Lower lobe of right lung (tissue), 2 donors: Measurements from ENCODE around the gene BYSL. TPM values are rescaled to one million over a fixed set of nuclear protein-coding genes. Genes with fewer than 3 reads are reported as not detected.
A peak's percentile ranks its signal among the peaks of the same experiment; 100 is the strongest.

ENCODE experiments used
- ATAC-seq, 2 donors: fragments of 200-7000 bp; cut with Tn5 transposase; one replicate each; pipeline ENCODE4 v1.9.1; 2020 to 2022; ENCODE audit warnings: mild to moderate bottlenecking in 2 of 2, moderate library complexity in 2 of 2
- DNase-seq: peaks from one replicate; pipeline ENCODE4 v3.0.0-alpha.2; 2020
- H3K27ac ChIP-seq: fragments of 200-600 bp; one replicate; pipeline ENCODE4 v1.8.0; 2022
- H3K27me3 ChIP-seq: fragments of 200-600 bp; one replicate; pipeline ENCODE4 v1.8.0; 2022; ENCODE audit warnings: low read depth
- H3K36me3 ChIP-seq: fragments of 200-600 bp; one replicate; pipeline ENCODE4 v1.8.0; 2022; ENCODE audit warnings: mild to moderate bottlenecking
- H3K4me1 ChIP-seq: fragments of 200-600 bp; one replicate; pipeline ENCODE4 v1.8.0; 2022
- H3K4me3 ChIP-seq: fragments of 200-600 bp; one replicate; pipeline ENCODE4 v1.8.0; 2022; ENCODE audit warnings: mild to moderate bottlenecking
- H3K9me3 ChIP-seq: fragments of 200-600 bp; one replicate; pipeline ENCODE4 v1.8.0; 2022
- CTCF ChIP-seq: fragments of 200-600 bp; IDR thresholded peaks from one replicate; pipeline ENCODE4 v1.8.0; 2022; ENCODE audit warnings: antibody characterized with exemption, mild to moderate bottlenecking
- intact Hi-C: fragments of 100-400 bp; cut with DNase I; formaldehyde crosslinking; loops from one replicate; pipeline ENCODE4 v1.11.0; 2022
- total RNA-seq: library from RNA; stranded (reverse); fragmentation: NEBNext Ultra II Directional; extraction: Animal tissue kit (Norgen Biotek cat#: 25700); gene quantifications from one replicate; pipeline ENCODE4 v1.2.1, GENCODE V29; 2021
- donor health status: DM: no; HTN: yes; CAD: no; lungs with severe emphysema.

BYSL gene
- total RNA-seq, 1 donor from 2014 or later = 8.9 TPM

- Histone ChIP-seq H3K27ac (no peak overlapping the region), H3K4me1 (peaks cover 20% of the 10 kb centered on the region), H3K36me3 (no peaks in the 10 kb centered on the region), H3K4me3 (no peak overlapping the region), H3K27me3 (no peaks in the 10 kb centered on the region), H3K9me3 (no peaks in the 10 kb centered on the region)
- intact Hi-C loops = no loop called here
- ATAC-seq = no peak
- DNase-seq = no peak
- no peak for TF ChIP-seq CTCF
These were observed 28.3 kb upstream of the BYSL start for GRCh38 chr6:41892921-41893564.

GRCh38 chr6:41894366-41895299 lies 26.7 kb upstream of the BYSL start:
- DNase-seq = no peak
- Histone ChIP-seq H3K27me3 (no peaks in the 10 kb centered on the region), H3K9me3 (no peaks in the 10 kb centered on the region), H3K4me3 (peak overlapping the region; percentile 75), H3K36me3 (no peaks in the 10 kb centered on the region), H3K27ac (peak overlapping the region; percentile 80), H3K4me1 (peaks cover 20% of the 10 kb centered on the region)
- intact Hi-C loops = no loop called here
- no peak for TF ChIP-seq CTCF
- peak; percentile 62 to 70 for ATAC-seq

GRCh38 chr6:41895300-41896233 lies 25.7 kb upstream of the BYSL start, which contains the start of gene USP49:
Gene USP49 (minus strand): TSS chr6:41895375. CDS start chr6:41806983, 88,392 bp downstream.
- peak; percentile 99 for ATAC-seq
- intact Hi-C loops = no loop called here
- DNase-seq = peak; percentile 94
- Histone ChIP-seq H3K36me3 (no peaks in the 10 kb centered on the region), H3K4me1 (peaks cover 20% of the 10 kb centered on the region), H3K4me3 (peak within 1 kb of the TSS; percentile 75), H3K9me3 (no peaks in the 10 kb centered on the region), H3K27me3 (no peaks in the 10 kb centered on the region), H3K27ac (peak within 1 kb of the TSS; percentile 80)
- no peak for TF ChIP-seq CTCF

GRCh38 chr6:41896281-41896680 lies 25.0 kb upstream of the BYSL start:
- no peaks in the 10 kb centered on the region for H3K36me3 ChIP-seq
- intact Hi-C loops = no loop called here
- peak overlapping the region; percentile 75 for H3K4me3 ChIP-seq
- TF ChIP-seq CTCF = no peak
- peak overlapping the region; percentile 80 for H3K27ac ChIP-seq
- H3K4me1 ChIP-seq = peaks cover 20% of the 10 kb centered on the region
- no peaks in the 10 kb centered on the region for H3K27me3 ChIP-seq
- no peak for DNase-seq
- H3K9me3 ChIP-seq = no peaks in the 10 kb centered on the region
- ATAC-seq = no peak

GRCh38 chr6:41900861-41901260 lies 20.4 kb upstream of the BYSL start:
- TF ChIP-seq CTCF = no peak
- no peak for ATAC-seq
- no peak overlapping the region for H3K27ac ChIP-seq
- no peaks in the 10 kb centered on the region for H3K9me3 ChIP-seq
- intact Hi-C loops = no loop called here
- DNase-seq = no peak
- peaks cover 23% of the 10 kb centered on the region for H3K36me3 ChIP-seq
- H3K4me3 ChIP-seq = no peak overlapping the region
- H3K27me3 ChIP-seq = no peaks in the 10 kb centered on the region
- H3K4me1 ChIP-seq = peaks cover 6% of the 10 kb centered on the region
